BJ (cell line): Measurements from ENCODE around the gene UBE3C. TPM values are rescaled to one million over a fixed set of nuclear protein-coding genes. Genes with fewer than 3 reads are reported as not detected.
A peak's percentile ranks its signal among the peaks of the same experiment; 100 is the strongest.

Source experiments
- CTCF ChIA-PET: fragments of 350-600 bp; formaldehyde crosslinking; extraction: SDS; loops from one replicate; lab custom pipeline; 2021; ENCODE audit warnings: antibody characterized with exemption, inconsistent platforms; lab: Yijun Ruan, JAX
- POLR2A ChIA-PET: fragments of 300-600 bp; sonication (Branson Sonifier 250); formaldehyde crosslinking; extraction: SDS; loops from one replicate; lab custom pipeline; 2021; ENCODE audit warnings: antibody characterized with exemption; lab: Charles Lee
- DNase-seq: peaks from one replicate; pipeline ENCODE4 v3.0.0-alpha.2; 2011; ENCODE audit warnings: low read depth
- H3K27me3 ChIP-seq: 2 replicates; pipeline ENCODE4 v1.6.0; 2011; ENCODE audit warnings: low read length; ENCODE audit not compliant: control insufficient read depth, insufficient read depth
- H3K36me3 ChIP-seq: 2 replicates; pipeline ENCODE4 v1.5.1; 2011; ENCODE audit warnings: low read length; ENCODE audit not compliant: control insufficient read depth, insufficient read depth
- H3K4me3 ChIP-seq: 2 replicates; pipeline ENCODE4 v1.5.1; 2011; ENCODE audit warnings: low read depth, mild to moderate bottlenecking, control low read depth, low read length
- CTCF ChIP-seq: IDR thresholded peaks from 2 replicates; pipeline ENCODE4 v1.5.1; 2011; ENCODE audit warnings: low read depth, mild to moderate bottlenecking, control low read depth, inconsistent platforms, low read length, moderate library complexity; ENCODE audit not compliant: insufficient read depth
- polyA plus RNA-seq: library from polyadenylated mRNA; depleted of rRNA; stranded (reverse); fragments of >200 nt; gene quantifications from 2 replicates; pipeline ENCODE4 v1.2.3, GENCODE V29; 2011

UBE3C gene
- polyA plus RNA-seq, 1 experiment = 50.0 TPM

GRCh38 chr7:157150882-157151281 lies 12.2 kb downstream of the UBE3C start:
- ChIA-PET POLR2A (no interaction called here), CTCF (interaction anchor here (1.7 kb wide), 1 partner anchor 179 kb away, joined by 4 read pairs; no protein-coding TSS in a partner anchor)
- Histone ChIP-seq H3K36me3 (no peaks in the 10 kb centered on the region), H3K27me3 (no peaks in the 10 kb centered on the region), H3K4me3 (no peak overlapping the region)
- no peak for TF ChIP-seq CTCF
- DNase-seq = peak; percentile 15

GRCh38 chr7:157151626-157152339 lies 13.1 kb downstream of the UBE3C start:
- Histone ChIP-seq H3K36me3 (no peaks in the 10 kb centered on the region), H3K4me3 (no peak overlapping the region), H3K27me3 (no peaks in the 10 kb centered on the region)
- DNase-seq = no peak
- no peak for TF ChIP-seq CTCF
- POLR2A ChIA-PET = interaction anchor here (0.5 kb wide), 1 partner anchor 53 kb away, joined by 7 read pairs; no protein-coding TSS in a partner anchor
- CTCF ChIA-PET = interaction anchor here (0.5 kb wide), 1 partner anchor 15 kb away, joined by 3 read pairs; no protein-coding TSS in a partner anchor

GRCh38 chr7:157152391-157152937 lies 13.7 kb downstream of the UBE3C start:
- H3K36me3 ChIP-seq = no peaks in the 10 kb centered on the region

GRCh38 chr7:157153260-157153659 lies 14.5 kb downstream of the UBE3C start:
- CTCF ChIA-PET = no interaction called here

More at GRCh38 chr7:157152391-157152937, 13.7 kb downstream of the UBE3C start:
- no peak for DNase-seq
- POLR2A ChIA-PET = interaction anchor here (0.5 kb wide), 1 partner anchor 52 kb away, joined by 7 read pairs; no protein-coding TSS in a partner anchor
- no peak for TF ChIP-seq CTCF
- no peaks in the 10 kb centered on the region for H3K27me3 ChIP-seq
- H3K4me3 ChIP-seq = no peak overlapping the region
- CTCF ChIA-PET = interaction anchor here (0.5 kb wide), 1 partner anchor 16 kb away, joined by 3 read pairs; no protein-coding TSS in a partner anchor

More at GRCh38 chr7:157153260-157153659, 14.5 kb downstream of the UBE3C start:
- DNase-seq = no peak
- Histone ChIP-seq H3K4me3 (no peak overlapping the region), H3K27me3 (no peaks in the 10 kb centered on the region), H3K36me3 (no peaks in the 10 kb centered on the region)
- TF ChIP-seq CTCF = no peak
- POLR2A ChIA-PET = no interaction called here
